A549 treated with GW870086 at 1 μM for 4 hours (cell line): ENCODE measurements around the gene GNG12. TPM values are rescaled to one million over a fixed set of nuclear protein-coding genes. Genes with fewer than 3 reads are reported as not detected.

Source experiments
- total RNA-seq: library from RNA; stranded (reverse); fragments of 200-300 nt; extraction: Qiagen RNA extraction; gene quantifications from 5 replicates; pipeline ENCODE4 v1.2.3, GENCODE V29; 2022; ENCODE audit warnings: low read depth

Gene GNG12
- 49.1 to 75.6 TPM (median 66.8 TPM) in 5 replicates for total RNA-seq

GRCh38 chr1:67832737-67833601 is at the start of gene GNG12:
Gene GNG12 (minus strand): TSS chr1:67833467. CDS start chr1:67707686, 125,781 bp downstream.

GRCh38 chr1:67685067-67685557 is 148.2 kb downstream of the GNG12 start, which contains the start of gene GADD45A:
Gene GADD45A (plus strand): TSS chr1:67685201. CDS start chr1:67685495, 294 bp downstream.

Other genes starting within 250 kb of the GNG12 start
- gene GADD45A, start 148.3 kb downstream of the GNG12 start, total RNA-seq, result 59.9 to 85.9 TPM (median 74.3 TPM) in 5 replicates
- gene DIRAS3, start 217.2 kb upstream of the GNG12 start, total RNA-seq, result 1.0 to 1.5 TPM (median 1.1 TPM) in 5 replicates